C4-2B (cell line): ENCODE data around the gene KLHDC10.
"Not testable (repeated sequence)": the region's sequence is repeated elsewhere in the genome, so short reads cannot be mapped to it uniquely, and the experiment has no call there.

Experiments used
- H3K27ac ChIP-seq: fragments of 450-650 bp; 2 replicates; pipeline ENCODE4 v1.5.1; 2017
- CTCF ChIP-seq: fragments of 450-650 bp; conservative IDR thresholded peaks from 2 replicates; pipeline ENCODE4 v1.5.1; 2017; ENCODE audit warnings: mild to moderate bottlenecking
- ZFX ChIP-seq: fragments of 450-650 bp; IDR thresholded peaks from 2 replicates; pipeline ENCODE4 v1.6.1; 2017

The KLHDC10 gene

GRCh38 chr7:130040576-130040975, 29.8 kb upstream of the KLHDC10 start:
- TF ChIP-seq ZFX: no peak
- no peak for TF ChIP-seq CTCF
- H3K27ac ChIP-seq: no peak overlapping the region

GRCh38 chr7:130047831-130048230, 22.5 kb upstream of the KLHDC10 start:
- no peak overlapping the region for H3K27ac ChIP-seq
- no peak for TF ChIP-seq CTCF
- no peak for TF ChIP-seq ZFX

GRCh38 chr7:130048906-130049305, 21.4 kb upstream of the KLHDC10 start:
- TF ChIP-seq ZFX (no peak), CTCF (no peak)
- H3K27ac ChIP-seq: no peak overlapping the region

GRCh38 chr7:130052250-130052649, 18.1 kb upstream of the KLHDC10 start:
- not testable (repeated sequence) for H3K27ac ChIP-seq

- not testable (repeated sequence) for H3K27ac ChIP-seq
Observed at GRCh38 chr7:130055198-130055597, 15.1 kb upstream of the KLHDC10 start.

GRCh38 chr7:130062246-130062645, 8.1 kb upstream of the KLHDC10 start:
- no peak for TF ChIP-seq CTCF
- no peak for TF ChIP-seq ZFX
- H3K27ac ChIP-seq: no peak overlapping the region

- TF ChIP-seq ZFX (no peak), CTCF (peak; percentile 95)
- no peak overlapping the region for H3K27ac ChIP-seq
Observed at GRCh38 chr7:130063036-130063435, 7.3 kb upstream of the KLHDC10 start.

- H3K27ac ChIP-seq: not testable (repeated sequence)
Observed at GRCh38 chr7:130064580-130064926, 5.8 kb upstream of the KLHDC10 start.

- TF ChIP-seq CTCF (no peak), ZFX (no peak)
- no peak overlapping the region for H3K27ac ChIP-seq
Observed at GRCh38 chr7:130065500-130066152, 4.7 kb upstream of the KLHDC10 start.
